Stromal cell of bone marrow (primary cell): Measurements from ENCODE around the gene PSD4.

ENCODE experiments used
- DNase-seq: peaks from one replicate; pipeline ENCODE4 v3.0.0-alpha.2; 2012; ENCODE audit warnings: low read depth

The PSD4 gene

GRCh38 chr2:113142290-113142689 is 31.5 kb upstream of the PSD4 start:
- no peak for DNase-seq

- no peak for DNase-seq
Measured at GRCh38 chr2:113144259-113144658, 29.5 kb upstream of the PSD4 start.

- DNase-seq = no peak
Measured at GRCh38 chr2:113148606-113149552, 24.9 kb upstream of the PSD4 start.

- DNase-seq = no peak
Measured at GRCh38 chr2:113149553-113150257, 24.1 kb upstream of the PSD4 start.

GRCh38 chr2:113150258-113150601 is 23.5 kb upstream of the PSD4 start:
- DNase-seq = no peak

- no peak for DNase-seq
Measured at GRCh38 chr2:113155331-113155730, 18.4 kb upstream of the PSD4 start.

GRCh38 chr2:113156278-113157117 is 17.3 kb upstream of the PSD4 start:
- no peak for DNase-seq

- no peak for DNase-seq
Measured at GRCh38 chr2:113157118-113157896, 16.5 kb upstream of the PSD4 start.

GRCh38 chr2:113157897-113158753 is 15.6 kb upstream of the PSD4 start:
- DNase-seq = peak; percentile 13

GRCh38 chr2:113158884-113159553 is 14.8 kb upstream of the PSD4 start:
- DNase-seq = no peak

- no peak for DNase-seq
Measured at GRCh38 chr2:113160248-113160647, 13.5 kb upstream of the PSD4 start.

- DNase-seq = no peak
Measured at GRCh38 chr2:113160962-113161361, 12.8 kb upstream of the PSD4 start.

GRCh38 chr2:113162173-113162572 is 11.6 kb upstream of the PSD4 start:
- DNase-seq = no peak

- DNase-seq = no peak
Measured at GRCh38 chr2:113162869-113163268, 10.9 kb upstream of the PSD4 start.

GRCh38 chr2:113164215-113164929 is 9.4 kb upstream of the PSD4 start:
- DNase-seq = no peak

- no peak for DNase-seq
Measured at GRCh38 chr2:113164930-113165585, 8.7 kb upstream of the PSD4 start.

- no peak for DNase-seq
Measured at GRCh38 chr2:113166187-113166645, 7.6 kb upstream of the PSD4 start.

GRCh38 chr2:113167115-113167932 is 6.4 kb upstream of the PSD4 start:
- no peak for DNase-seq
